OCI-LY7 (cell line): ENCODE data around the gene NEO1.

Experiments used
- EZH2phosphoT487 ChIP-seq: fragments of 200-600 bp; sonication (generic); IDR thresholded peaks from 2 replicates; pipeline ENCODE4 v1.6.1; 2018; ENCODE audit warnings: low read depth, borderline replicate concordance, mild to moderate bottlenecking, mixed run types, antibody characterized with exemption, low read length, moderate library complexity, mixed read lengths
- TF ChIP-seq, protein P1 (sequence below): fragments of 200-600 bp; sonication (generic); conservative IDR thresholded peaks from 2 replicates; pipeline ENCODE4 v1.5.1; 2014; ENCODE audit warnings: mild to moderate bottlenecking, antibody characterized with exemption, low read length, moderate library complexity, mixed read lengths

DNA sequence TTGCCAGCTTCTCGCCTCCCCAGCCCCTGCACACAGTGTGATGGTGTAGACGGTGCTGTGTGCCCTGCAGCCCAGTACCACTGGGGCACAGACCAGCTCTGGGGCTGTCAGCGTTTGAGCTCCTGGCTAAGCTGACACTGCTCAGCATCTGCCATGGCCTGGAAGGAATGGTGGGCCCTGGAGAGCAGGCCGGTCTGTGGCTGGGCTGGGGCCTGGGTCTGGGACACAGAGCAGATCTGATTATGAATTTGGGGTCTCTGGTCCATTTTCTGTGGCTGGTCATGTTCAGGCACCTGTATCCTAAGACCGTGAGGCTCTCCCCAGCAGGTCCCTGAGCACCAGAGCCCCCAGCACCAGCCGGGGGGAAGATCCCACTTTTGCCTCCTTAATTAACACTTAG is 281.8 kb downstream of the NEO1 start:
- TF ChIP-seq, protein P1, sequence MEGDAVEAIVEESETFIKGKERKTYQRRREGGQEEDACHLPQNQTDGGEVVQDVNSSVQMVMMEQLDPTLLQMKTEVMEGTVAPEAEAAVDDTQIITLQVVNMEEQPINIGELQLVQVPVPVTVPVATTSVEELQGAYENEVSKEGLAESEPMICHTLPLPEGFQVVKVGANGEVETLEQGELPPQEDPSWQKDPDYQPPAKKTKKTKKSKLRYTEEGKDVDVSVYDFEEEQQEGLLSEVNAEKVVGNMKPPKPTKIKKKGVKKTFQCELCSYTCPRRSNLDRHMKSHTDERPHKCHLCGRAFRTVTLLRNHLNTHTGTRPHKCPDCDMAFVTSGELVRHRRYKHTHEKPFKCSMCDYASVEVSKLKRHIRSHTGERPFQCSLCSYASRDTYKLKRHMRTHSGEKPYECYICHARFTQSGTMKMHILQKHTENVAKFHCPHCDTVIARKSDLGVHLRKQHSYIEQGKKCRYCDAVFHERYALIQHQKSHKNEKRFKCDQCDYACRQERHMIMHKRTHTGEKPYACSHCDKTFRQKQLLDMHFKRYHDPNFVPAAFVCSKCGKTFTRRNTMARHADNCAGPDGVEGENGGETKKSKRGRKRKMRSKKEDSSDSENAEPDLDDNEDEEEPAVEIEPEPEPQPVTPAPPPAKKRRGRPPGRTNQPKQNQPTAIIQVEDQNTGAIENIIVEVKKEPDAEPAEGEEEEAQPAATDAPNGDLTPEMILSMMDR: no peak
- TF ChIP-seq EZH2phosphoT487: no peak
